Ovary (tissue), 9 donors: ENCODE results near the gene FKBP1B. TPM values are rescaled to one million over a fixed set of nuclear protein-coding genes. Genes with fewer than 3 reads are reported as not detected.

Source experiments
- DNase-seq, 5 donors: peaks; one replicate each; pipeline ENCODE4 v3.0.0-alpha.2; 2019 to 2020
- H3K27ac ChIP-seq, 2 donors: fragments of 200-600 bp; one replicate each; pipeline versions ENCODE4 v1.5.1 to v1.8.0; 2019 to 2022
- H3K27me3 ChIP-seq: fragments of 200-600 bp; one replicate; pipeline ENCODE4 v1.8.0; 2022
- H3K36me3 ChIP-seq: fragments of 200-600 bp; sonication (generic); one replicate; pipeline ENCODE4 v1.5.1; 2019
- H3K4me1 ChIP-seq: one replicate; pipeline ENCODE4 v1.8.1; 2013; ENCODE audit warnings: mild to moderate bottlenecking, moderate library complexity; ENCODE audit not compliant: insufficient read depth
- H3K4me3 ChIP-seq: fragments of 200-600 bp; sonication (generic); one replicate; pipeline ENCODE4 v1.5.1; 2017
- H3K9me3 ChIP-seq, 2 donors: fragments of 200-600 bp in 1 of 2; sonication (generic) in 1 of 2; one replicate each; pipeline versions ENCODE4 v1.5.1 to v1.8.1; 2013 to 2019; ENCODE audit warnings: mild to moderate bottlenecking in 1 of 2, moderate library complexity in 1 of 2
- CTCF ChIP-seq, 3 donors: fragments of 450-650 bp in 2 of 3; fragments of 200-600 bp in 1 of 3; IDR thresholded peaks; one replicate each; pipeline versions ENCODE4 v1.5.1 to v1.8.0; 2016 to 2022; ENCODE audit warnings: antibody characterized with exemption in 3 of 3, mild to moderate bottlenecking in 1 of 3
- EP300 ChIP-seq: sonication (generic); formaldehyde crosslinking; IDR thresholded peaks from one replicate; pipeline ENCODE4 v1.6.1; 2017; ENCODE audit warnings: antibody characterized with exemption
- POLR2A ChIP-seq: fragments of 450-650 bp; IDR thresholded peaks from one replicate; pipeline ENCODE4 v1.6.1; 2017; ENCODE audit warnings: antibody characterized with exemption, mild to moderate bottlenecking, moderate library complexity
- WGBS, 3 donors: extraction: QIAGEN DNeasy Blood & Tissue Kit in 1 of 3; methylation state at CpG; one replicate each; pipeline versions ENCODE4 v1.1.5 to v1.1.7; 2013 to 2017; 5-methylcytosine and 5-hydroxymethylcytosine counted together
- intact Hi-C, 4 donors: fragments of 100-400 bp; cut with DNase I; formaldehyde crosslinking; loops; one replicate each; pipeline versions ENCODE4 v1.11.0 to v1.15.1; 2022 to 2023
- polyA plus RNA-seq, 2 donors: library from polyadenylated mRNA; stranded (reverse); fragments of 200-250 nt in 1 of 2; fragments of 350-450 nt in 1 of 2; fragmentation: Illumina TruSeq in 1 of 2; extraction: RNeasy Lipid Tissue Mini Kit (QIAGEN cat#74804) in 1 of 2; gene quantifications; one replicate each; pipeline ENCODE4 v1.2.3, GENCODE V29; 2013 to 2014
- total RNA-seq, 7 donors: library from RNA; depleted of rRNA in 2 of 7; stranded (reverse); fragments of >200 nt in 2 of 7; fragmentation: NEBNext Ultra II Directional in 3 of 7; extraction: Animal tissue kit (Norgen Biotek cat#: 25700) in 3 of 7; gene quantifications; one replicate each; pipeline versions ENCODE4 v1.1.0 to v1.2.4, GENCODE V29; 2016 to 2023
- donor health status: DM: no; HTN: no; CAD: no; lungs with moderate emphysema.
- donor health status: DM: no; HTN: no; CAD: no.
- donor health status: Bipolar disorder and iron deficiency.
- donor health status: DM: yes; HTN: yes; CAD: no.
- donor health status: DM: no; HTN: no; CAD: no.
- donor health status: DM: yes; HTN: yes; CAD: no.

Gene FKBP1B
- total and polyA plus RNA-seq, 9 donors, result 3.9 to 11.0 (median 5.7) TPM

- 38 to 65% (median 56%) methylated on average over 2 of the region's 2 CpGs for WGBS, 3 donors
- no peak for DNase-seq
- Histone ChIP-seq H3K36me3 (no peaks in the 10 kb centered on the region), H3K9me3 (no peaks in the 10 kb centered on the region), H3K27me3 (no peaks in the 10 kb centered on the region), H3K4me1 (peaks cover 2% of the 10 kb centered on the region), H3K4me3 (no peak overlapping the region), H3K27ac (peak overlapping the region in 1 of 2 donors; percentile 79)
- intact Hi-C loops, result loop anchor here in 2 of 4 donors (2.0 to 5.0 kb wide), 2 partner anchors 151 kb away; partner anchors contain the start of gene ATAD2B (in 2 of the 2)
- TF ChIP-seq POLR2A, result no peak
Observed at GRCh38 chr2:24077879-24078278, 28.3 kb downstream of the FKBP1B start.

GRCh38 chr2:24080701-24081100 lies 31.2 kb downstream of the FKBP1B start:
- Histone ChIP-seq H3K27me3 (no peaks in the 10 kb centered on the region), H3K27ac (no peak overlapping the region), H3K4me3 (no peak overlapping the region), H3K36me3 (no peaks in the 10 kb centered on the region), H3K4me1 (peaks cover 5% of the 10 kb centered on the region), H3K9me3 (no peaks in the 10 kb centered on the region)
- intact Hi-C loops, result no loop called here
- no peak for DNase-seq
- TF ChIP-seq CTCF (IDR thresholded peaks at IDR 0.05) (no peak), POLR2A (no peak), EP300 (no peak)
- 20 to 49% (median 29%) methylated on average over 2 of the region's 2 CpGs for WGBS, 3 donors

- intact Hi-C loops, result no loop called here
- peaks cover 5% of the 10 kb centered on the region for H3K4me1 ChIP-seq
- no peaks in the 10 kb centered on the region for H3K36me3 ChIP-seq
- DNase-seq, result no peak
- no peak overlapping the region for H3K27ac ChIP-seq
- TF ChIP-seq CTCF (IDR thresholded peaks at IDR 0.05) (no peak), EP300 (no peak), POLR2A (no peak)
- H3K4me3 ChIP-seq, result no peak overlapping the region
- H3K27me3 ChIP-seq, result no peaks in the 10 kb centered on the region
- WGBS, 3 donors, result 78 to 86% (median 85%) methylated on average over 8 of the region's 8 CpGs
- no peaks in the 10 kb centered on the region for H3K9me3 ChIP-seq
Observed at GRCh38 chr2:24082787-24083566, 33.4 kb downstream of the FKBP1B start.

- no peaks in the 10 kb centered on the region for H3K36me3 ChIP-seq
- no peak for TF ChIP-seq EP300
- no peak for TF ChIP-seq CTCF (IDR thresholded peaks at IDR 0.05)
- TF ChIP-seq POLR2A, result no peak
- peak in 3 of 5 donors; percentile 64 to 79 (median 66) for DNase-seq
- H3K27ac ChIP-seq, result peak overlapping the region; percentile 65 to 69
- no peaks in the 10 kb centered on the region for H3K9me3 ChIP-seq
- H3K27me3 ChIP-seq, result no peaks in the 10 kb centered on the region
- peaks cover 5% of the 10 kb centered on the region for H3K4me1 ChIP-seq
- intact Hi-C loops, result loop anchor here in 1 of 4 donors (2.0 kb wide), 1 partner anchor 157 kb away; the partner anchor contains the start of gene ATAD2B
- WGBS, 3 donors, result 4 to 7% (median 6%) methylated on average over 30 of the region's 30 CpGs
- H3K4me3 ChIP-seq, result peak overlapping the region; percentile 55
Observed at GRCh38 chr2:24083567-24084385, 34.2 kb downstream of the FKBP1B start.
